HG03196 (cell line): ENCODE data around the gene CCDC9B.

Experiments
- ATAC-seq: cut with Tn5 transposase; IDR thresholded peaks from one replicate; pipeline ENCODE4 v1.9.1; 2021; ENCODE audit not compliant: unreplicated experiment

CCDC9B gene

DNA sequence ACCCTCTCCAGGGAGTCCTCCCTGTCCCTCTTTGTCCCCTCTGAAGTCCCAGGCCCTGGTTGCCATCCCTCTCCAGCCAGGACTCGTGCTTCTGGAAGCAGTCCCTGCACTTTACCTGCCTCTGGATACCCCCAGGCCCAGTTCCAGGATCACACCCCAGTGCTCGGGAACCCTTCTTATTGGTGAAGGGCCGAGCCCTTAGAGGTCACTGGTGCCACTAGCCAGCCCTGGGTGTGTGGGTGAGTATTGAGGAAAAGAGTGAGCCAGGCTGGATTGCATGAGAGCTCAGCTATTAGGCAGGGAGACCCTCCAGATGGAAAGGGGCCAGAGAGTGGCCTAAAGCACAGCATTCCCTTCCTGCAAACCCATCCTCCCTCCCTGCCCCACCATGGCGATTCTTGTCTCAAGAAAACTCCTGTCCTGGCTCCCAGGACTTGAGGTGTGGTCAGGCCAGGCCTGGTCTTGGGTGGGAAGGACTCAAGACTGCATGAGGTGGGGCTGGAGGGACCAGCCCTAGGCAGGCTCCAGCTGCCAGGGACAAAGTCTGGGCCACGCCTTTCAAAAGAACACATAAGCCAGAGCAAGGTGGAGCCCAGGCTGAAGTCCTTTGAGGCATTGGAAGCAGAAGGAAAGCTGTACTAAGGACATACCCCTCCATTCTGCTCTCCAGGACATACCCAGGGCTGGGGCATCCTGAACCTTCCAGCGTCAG is 5.3 kb upstream of the CCDC9B start:
- ATAC-seq: no peak

DNA sequence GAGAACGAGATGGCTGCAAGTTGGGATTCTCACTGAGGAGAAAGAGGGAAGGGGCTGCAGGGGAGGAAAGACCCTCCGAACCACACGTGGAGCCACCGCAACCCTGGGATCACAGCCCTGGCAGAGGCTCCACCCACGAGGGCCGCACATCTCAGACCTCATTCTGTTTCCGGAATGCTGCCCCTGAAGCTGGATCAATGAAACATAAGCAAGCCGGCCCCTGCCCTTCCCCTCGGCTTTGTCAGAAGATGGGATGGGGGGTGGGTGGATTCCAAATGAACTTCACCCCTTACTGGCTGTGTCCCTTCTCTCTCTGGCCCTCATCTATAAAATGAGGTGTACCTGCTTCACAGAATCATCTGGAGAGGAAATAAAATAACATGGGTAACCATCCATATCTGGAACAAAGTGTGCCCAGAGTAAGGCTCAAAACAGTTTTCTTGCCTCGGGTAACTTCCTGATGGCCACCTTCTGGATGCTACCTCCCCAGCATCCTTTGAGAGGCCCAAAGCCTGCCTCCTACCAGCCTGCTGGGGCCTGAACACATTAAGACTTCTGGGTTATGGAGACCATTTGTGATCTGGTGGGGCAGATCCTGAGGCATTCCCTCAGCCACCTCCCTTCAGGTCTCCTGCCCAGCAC is 4.6 kb upstream of the CCDC9B start:
- no peak for ATAC-seq

DNA sequence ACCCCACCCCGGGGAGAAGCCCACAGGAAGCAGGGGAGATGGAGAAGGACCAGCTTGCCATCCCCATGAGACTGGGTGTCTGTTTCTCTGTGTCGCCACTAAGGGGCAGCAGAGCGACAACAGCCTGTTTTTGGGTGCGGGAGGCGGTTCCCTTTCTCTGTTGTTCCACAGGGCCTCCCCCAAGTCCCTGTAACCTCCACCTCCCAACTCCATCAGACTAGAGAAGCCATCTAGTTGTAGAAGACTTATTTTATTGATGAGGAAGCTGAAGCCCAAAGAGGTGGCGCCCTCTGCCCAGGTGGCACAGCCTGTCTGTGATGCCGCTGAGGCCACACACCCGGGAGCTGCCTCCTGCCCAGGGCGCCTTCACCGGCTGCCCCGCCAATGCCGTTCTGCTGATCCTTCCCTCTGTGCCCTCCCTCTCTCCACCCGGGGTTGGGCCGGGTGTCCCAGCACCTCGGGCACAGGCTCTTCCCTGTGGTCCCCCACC is 3.9 kb upstream of the CCDC9B start:
- ATAC-seq: no peak

DNA sequence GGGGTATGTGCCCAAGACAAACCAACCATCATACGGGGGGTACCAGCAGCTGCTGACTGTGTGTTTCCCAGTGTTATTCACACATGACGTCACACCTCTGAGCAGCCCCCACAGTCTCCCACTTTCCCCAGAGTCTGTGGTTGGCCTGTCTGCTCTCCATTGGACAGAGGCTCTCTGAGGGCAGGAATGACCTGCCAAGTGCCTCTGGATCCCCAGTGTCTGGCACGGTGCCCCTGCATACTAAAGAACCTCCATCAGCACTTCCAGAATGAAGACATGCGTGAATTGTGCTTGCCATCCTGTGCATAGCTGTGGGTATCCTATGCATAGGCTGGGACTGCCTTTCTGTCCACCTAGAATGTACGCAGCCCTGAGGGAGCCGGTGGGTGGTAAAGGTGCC is 3.5 kb upstream of the CCDC9B start:
- ATAC-seq: no peak

DNA sequence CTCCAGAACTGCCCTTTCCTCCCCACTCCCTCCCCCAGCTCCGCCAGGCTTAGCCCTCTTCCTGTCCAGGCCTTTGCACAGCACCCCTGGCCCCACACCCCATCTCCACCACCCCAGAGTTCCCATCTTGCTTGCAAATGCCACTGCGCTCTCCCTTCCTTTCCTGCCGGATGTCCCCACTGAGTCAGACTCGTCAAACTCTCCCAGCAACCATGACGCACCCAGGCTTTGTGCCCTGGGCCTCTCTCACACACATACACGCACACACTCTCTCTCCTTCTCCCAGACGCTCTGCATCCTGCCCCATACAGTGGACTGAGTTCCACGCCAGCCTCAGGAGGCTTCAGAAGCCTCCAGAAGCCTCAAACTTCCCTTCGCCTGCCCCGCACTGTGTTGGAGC is 2.8 kb upstream of the CCDC9B start:
- no peak for ATAC-seq

DNA sequence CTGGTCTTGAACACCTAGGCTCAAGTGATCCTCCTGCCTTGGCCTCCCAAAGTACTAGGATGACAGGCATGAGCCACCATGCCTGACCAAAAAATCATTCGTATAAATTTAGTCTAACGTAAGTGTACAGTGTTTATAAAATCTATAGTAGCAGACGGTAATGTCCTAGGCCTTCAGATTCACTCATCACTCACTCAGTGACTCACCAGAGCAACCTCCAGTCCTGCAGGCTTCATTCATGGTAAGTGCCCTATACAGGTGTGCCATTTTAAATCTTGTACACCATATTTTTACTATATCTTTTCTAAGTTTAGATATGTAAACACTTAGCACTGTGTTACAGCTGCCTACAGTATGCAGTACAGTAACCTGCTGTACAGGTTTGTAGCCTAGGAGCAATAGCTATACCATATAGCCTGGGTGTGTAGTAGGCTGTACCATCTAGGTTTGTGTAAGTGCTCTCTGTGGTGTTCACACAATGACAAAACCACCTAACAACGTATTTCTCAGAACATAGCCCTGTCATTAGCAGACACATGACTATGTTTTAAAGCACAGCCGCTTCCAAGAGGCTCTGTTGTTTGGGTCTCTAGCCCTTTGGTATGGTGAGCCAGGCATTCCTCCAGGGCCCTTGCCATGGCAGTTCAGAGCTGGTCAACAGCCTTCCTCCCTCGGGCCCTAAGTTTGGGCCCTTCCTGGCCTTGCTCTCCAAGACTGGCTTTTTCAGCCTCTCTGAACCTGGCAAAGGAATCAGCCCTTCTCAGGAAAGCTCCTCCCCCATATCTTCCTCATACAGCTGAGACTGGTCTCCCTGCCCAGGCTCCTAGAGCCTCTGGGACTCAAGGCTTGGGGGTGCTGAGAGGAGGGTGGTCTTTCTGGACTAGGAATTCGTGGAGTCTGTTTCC is 1.9 kb upstream of the CCDC9B start:
- no peak for ATAC-seq

DNA sequence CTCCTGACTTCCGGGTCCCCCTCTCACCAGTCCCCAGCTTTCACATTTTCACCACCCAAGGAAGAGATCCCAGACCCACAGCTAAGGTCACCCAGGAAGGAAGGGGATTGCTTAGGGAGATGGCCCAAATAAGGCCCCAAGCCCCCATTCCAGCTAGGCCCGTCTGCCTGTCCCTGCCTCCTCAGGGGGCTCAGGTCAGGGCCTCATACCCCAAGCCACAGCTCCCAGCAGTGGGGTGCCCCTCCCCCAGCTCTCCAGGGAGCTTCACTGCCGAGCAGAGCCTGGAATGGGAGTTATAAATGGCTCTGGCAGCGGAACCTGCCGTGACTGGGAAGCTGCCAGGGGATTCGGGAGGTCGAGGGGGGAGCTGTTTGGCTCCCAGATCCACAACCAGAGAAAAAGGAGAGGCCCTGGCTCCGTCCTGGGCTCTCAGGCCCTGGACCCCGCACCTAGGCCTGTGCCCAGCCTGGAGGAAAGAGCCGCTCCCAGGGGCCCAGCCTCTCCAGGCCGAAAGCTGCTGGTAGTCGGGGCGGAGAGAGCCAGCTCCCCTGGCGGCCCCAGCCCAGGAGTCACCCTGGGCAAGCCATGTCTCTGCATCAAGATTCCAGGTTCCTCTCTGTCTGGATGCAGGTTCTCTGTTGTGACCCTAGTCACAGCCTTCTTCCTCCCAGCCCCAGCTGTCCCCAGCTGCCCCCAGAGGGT is 550 bp downstream of the CCDC9B start:
- no peak for ATAC-seq

DNA sequence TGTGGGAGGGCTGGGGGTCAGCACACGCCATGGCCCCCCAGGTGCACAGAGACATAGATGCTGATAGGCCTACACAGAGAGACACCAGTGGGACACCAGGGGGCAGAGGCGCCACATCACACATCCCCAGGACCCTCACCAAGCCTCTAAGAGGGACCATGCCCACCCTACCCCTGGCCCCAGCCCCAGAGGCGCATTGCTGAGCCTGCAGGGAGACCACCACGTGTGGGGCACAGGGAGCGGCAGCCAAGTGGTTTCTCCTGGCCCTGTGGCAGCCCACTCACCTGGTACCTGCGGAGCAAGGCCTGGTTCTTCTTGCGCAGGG is 1.2 kb downstream of the CCDC9B start:
- ATAC-seq: no peak

DNA sequence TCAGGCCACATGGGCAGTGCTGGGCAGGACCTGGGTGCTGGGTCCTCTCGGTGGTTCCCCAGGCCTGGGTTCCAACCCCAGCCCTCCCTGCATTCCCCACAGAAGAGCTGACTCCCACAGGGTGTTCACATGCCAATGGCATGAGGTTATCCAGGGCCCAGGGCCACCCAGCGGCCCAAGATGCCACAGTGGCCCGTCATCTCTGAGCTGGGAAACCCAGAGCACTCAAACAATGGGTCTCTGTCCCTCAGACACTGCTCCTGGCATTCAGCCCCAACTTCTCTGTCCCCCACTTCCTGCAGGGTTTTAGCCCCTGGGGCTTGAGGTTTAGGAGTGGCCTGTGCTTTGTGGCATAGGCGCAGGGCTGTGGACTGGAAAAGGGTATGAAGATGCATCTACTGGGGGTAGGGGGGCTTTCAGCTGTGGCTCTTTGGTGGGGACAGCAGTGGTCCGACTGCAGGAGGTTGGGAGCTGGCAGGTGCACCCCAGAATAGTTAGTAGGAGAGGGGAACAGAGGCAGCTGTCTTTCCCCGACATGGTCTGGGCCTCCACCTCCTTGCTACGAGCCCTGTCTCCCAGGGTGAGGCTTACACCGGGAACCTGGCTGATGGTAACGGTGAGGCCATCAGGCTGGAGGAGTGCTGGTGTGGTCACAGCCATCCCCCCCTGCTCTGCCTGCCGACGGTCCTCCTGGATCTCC is 1.7 kb downstream of the CCDC9B start:
- ATAC-seq: no peak

DNA sequence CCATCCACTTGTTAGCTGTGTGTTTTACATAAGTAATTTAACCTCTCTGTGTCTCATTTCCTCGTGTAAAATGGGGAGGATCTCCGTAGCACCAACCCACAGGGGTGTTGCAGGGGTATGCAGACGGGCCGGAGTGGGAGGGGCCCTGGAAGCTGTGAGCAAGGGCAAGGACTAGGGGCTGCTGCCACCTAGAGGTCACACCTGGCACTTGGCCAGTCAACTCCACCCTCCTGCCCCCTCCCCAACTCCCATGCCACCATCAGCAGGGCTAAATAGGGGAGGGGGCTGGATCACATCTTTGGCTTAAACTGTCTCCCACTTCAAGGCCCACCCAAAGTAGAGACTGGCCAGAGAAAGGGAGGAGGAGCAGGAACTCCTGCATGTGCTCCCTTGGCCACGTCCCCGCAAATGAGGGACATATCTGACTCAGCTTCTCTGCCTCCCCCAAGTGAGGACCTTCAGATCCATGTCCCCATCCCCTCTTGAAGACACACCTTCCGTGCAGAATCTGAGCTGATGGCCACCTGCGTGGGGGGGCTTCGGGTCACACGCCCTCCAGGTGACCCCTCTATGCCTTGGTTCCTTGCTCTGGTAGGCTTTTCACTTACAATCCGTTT is 2.6 kb downstream of the CCDC9B start:
- peak; percentile 39 for ATAC-seq

DNA sequence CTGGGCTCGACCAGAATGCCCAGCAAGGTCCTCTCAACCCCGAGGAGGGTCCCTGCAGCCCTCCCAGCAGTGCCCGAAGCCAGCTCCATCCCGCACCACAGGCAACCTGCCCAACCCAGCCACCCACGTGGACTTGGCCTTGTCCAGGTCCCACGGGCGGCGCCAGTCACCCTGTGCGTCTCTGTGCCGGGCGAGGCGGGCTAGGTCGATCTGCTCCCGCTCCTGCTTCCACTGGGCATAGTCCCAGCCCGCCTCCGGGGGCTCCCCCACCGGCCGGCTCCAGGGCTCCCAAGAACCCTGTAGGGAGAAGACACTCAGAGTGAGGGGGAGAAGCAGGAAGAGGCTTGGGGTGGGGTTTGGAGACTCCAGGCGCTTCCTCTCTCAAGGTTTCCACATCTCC is 3.1 kb downstream of the CCDC9B start:
- no peak for ATAC-seq

DNA sequence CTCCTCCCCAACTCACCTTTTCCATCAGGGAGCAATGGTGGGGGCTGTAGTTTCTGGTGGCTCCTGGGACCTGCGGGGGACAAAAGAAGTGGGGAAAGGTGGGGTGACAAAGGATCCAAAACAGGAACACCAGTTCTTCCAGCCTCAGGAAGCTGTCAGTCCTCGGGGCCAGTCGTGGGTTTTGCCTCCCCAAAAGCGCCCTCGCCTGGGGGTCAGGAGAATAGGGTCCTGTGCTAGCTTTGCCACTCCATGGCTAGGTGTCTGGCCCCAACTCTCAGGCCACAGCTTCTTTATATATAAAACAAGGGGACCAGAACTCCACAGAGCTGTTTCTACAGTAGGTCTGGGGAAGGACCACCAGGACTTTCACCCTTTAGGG is 4.0 kb downstream of the CCDC9B start:
- no peak for ATAC-seq

DNA sequence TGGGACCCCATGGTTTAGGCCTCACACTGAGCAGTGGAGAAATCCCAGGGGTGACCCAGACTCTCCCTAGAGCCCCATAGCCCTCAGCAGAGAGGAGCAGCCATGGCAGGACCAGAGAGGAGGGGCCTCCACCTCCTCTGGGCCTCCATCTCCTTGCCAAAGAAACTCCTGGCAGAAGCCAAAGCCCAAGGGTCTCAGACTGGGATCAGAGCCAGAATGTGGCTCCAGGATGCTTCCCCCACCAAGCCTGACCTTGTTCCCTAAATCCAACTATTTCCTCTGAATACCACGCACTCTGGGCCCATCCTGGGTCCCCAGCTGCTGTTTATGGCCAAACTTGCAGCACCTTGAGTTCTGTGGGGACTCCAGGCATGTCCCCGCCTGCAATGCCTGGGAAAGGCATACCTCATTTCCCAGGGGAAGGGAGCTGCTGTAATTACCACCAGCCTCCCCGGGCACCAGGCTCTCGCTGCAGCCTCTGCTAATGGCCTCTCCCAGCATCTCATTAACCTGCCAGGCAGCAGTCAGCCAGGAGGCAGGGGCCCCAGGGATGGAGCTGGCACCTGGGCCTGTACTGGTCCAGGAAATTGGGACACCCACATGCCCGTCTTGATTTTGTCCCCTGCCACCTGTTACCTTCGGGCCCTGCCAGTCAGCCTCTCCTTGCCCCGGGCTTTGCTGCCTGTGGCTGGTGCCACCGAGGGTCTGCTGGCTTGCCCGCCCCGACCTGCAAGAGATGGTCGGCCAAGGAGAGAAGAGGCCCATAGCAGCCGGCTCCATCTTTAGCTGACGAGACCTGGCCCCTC is 4.6 kb downstream of the CCDC9B start:
- ATAC-seq: no peak

DNA sequence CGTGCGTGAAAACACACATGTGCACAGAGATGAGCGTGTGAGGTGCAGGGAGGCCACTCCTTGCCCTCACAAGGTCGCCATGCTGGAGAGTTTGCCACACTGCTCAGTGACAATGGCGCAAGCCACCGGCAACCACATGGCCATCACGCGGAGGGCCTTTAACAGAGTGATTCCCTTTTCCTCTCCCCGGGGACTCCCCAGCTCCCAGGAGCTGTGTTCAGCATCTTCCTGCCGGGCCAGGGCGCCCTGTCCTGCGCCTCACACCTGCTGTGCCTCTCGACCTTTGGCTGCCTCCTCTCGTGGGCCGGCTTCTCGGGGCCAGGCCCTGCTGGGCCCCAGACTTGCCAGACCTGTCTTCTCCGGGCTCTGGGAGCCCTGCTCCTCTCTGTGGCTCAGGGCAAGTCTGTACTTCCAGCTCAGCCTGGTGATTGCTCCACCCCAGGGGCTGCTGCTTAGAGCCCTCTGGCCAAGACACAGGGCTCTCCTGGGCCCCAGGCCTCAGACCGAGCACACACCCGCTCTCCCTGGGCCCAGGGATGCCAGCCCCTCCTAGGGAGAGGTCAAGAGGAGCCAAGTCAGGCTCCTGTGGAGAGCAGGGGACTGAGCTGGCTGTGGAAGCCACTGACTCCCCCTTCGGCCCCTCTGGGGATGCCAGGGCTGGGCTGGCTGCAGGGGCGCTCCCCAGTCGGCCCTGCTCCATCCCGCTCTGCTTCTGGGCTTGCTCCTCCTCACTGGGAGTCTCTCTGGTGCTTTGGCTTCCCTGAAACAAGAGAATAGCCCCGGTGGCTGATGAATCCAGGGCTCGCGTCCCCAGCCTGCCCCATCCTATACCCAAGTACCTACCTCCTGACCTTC is 5.6 kb downstream of the CCDC9B start:
- ATAC-seq: no peak

DNA sequence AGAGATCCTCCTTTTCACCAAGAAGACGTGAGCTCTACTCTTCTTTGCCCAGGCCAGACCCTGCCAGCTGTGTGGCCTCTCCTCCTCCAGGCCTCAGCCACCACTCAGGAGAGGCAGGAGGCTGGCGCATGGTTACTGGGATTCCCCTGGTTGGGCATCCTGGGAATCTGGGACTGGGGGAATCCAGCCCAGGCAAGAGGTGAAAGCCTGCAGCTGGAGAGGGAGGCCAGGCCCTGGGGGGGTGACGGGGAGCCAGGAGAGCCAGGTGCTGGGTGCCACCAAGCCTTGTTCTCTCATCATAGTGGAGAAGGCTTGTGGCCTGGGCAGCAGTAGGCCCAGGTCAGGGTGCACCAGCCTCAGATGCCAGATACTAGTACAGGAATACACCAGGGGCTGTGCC is 6.2 kb downstream of the CCDC9B start:
- ATAC-seq: no peak

DNA sequence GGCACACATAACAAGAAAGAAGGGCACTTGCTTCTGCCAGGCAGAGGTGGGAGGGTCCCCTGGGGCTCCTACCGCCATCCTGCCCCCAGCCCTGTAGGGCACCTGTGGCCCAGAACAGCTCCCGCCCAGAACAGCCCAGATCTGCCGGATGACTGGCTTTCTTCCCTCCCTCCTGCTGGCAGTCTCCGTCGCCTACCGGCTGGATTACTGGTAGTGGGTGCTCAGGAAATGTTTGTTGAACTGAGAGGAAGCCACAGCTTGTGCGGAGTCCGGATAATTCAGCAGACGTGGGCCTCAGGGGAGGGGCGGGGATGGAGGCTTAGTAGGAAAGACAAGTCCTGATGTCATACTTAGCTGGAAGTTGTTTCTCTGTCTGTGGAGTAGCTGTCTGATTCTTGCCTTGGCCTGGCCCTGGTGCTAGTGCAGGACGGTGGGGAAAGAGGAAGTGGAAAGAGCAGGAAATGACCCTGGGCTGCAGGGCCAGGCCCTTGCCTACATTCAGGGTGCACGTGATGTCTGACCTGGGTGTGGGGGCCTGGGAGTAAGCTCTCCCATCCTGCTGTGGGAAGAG is 6.7 kb downstream of the CCDC9B start:
- ATAC-seq: no peak

DNA sequence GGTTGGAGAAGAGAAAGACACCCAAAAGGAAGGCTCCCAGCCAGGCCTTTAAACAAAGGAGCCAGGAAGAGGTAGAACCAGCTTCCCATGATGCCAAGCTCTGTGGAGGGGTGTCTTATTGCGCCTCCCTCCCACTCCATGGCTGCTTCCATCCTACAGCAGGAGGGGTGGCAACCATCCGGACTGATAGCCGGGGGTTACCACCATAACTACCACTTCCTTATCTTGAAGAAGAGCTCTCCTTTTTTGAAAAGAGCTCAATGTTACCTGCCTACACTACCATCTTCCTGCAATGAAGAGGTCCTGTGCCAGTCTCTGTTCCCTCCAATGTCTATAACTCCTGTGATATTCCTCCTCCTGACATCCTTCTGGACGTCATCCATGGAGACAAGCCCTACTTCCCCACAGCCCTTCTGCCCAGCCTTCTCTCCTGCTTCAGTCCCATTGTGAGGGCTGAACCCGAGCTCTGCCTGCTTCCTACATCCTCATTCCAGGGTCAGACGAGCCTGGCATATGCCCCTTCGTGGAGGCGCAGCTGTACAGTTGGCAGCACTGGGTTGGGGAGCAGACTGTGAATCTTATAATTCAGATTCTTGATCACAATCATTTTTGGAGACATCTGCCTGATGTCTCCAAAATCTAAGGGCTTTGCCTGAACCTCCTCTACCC is 8.5 kb downstream of the CCDC9B start:
- ATAC-seq: no peak

DNA sequence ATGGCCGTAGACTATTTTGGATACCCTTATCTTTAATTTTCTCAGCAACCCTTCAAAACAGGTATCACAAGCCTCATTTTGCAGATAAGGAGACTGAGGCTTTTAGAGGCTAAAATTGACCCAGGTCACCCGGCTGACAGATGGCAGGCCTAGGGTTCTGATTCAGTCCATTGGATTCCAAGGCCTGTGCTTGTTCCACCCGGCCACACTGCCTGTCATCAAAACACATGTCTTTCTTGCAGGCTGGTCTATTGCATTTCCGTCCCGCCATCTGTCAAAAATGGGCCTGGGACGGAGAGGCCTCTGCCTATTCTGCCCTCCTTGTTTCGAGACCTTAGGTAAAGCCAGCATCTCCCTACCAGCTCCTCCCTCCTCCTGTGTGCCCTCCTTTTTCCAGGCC is 9.1 kb downstream of the CCDC9B start:
- no peak for ATAC-seq
